Endothelial cell (in vitro differentiated cells): ENCODE data around the gene UCKL1. TPM values are rescaled to one million over a fixed set of nuclear protein-coding genes. Genes with fewer than 3 reads are reported as not detected.
"Not testable (repeated sequence)": the region's sequence is repeated elsewhere in the genome, so short reads cannot be mapped to it uniquely, and the experiment has no call there.

ENCODE experiments used
- DNase-seq: peaks from one replicate; pipeline ENCODE4 v3.0.0; 2021; ENCODE audit warnings: low spot score
- H3K27ac Mint-ChIP-seq: one replicate; pipeline ENCODE4 v1.8.0; 2021; ENCODE audit warnings: mixed read lengths, inconsistent platforms; ENCODE audit not compliant: unreplicated experiment
- H3K27me3 Mint-ChIP-seq: one replicate; pipeline ENCODE4 v1.8.0; 2021; ENCODE audit warnings: mild to moderate bottlenecking, moderate library complexity, mixed read lengths, inconsistent platforms; ENCODE audit not compliant: unreplicated experiment
- H3K36me3 Mint-ChIP-seq: one replicate; pipeline ENCODE4 v1.8.0; 2021; ENCODE audit warnings: mild to moderate bottlenecking, low read depth, mixed read lengths, inconsistent platforms; ENCODE audit not compliant: unreplicated experiment
- H3K4me1 Mint-ChIP-seq: one replicate; pipeline ENCODE4 v1.8.0; 2021; ENCODE audit warnings: mild to moderate bottlenecking, mixed read lengths, inconsistent platforms; ENCODE audit not compliant: unreplicated experiment
- H3K4me3 Mint-ChIP-seq: one replicate; pipeline ENCODE4 v1.8.0; 2021; ENCODE audit warnings: mild to moderate bottlenecking, mixed read lengths, inconsistent platforms; ENCODE audit not compliant: unreplicated experiment
- H3K9me3 Mint-ChIP-seq: one replicate; pipeline ENCODE4 v1.8.0; 2021; ENCODE audit warnings: mixed read lengths, inconsistent platforms; ENCODE audit not compliant: unreplicated experiment
- total RNA-seq: library from RNA; stranded (reverse); fragmentation: NEBNext Ultra II Directional; extraction: Animal tissue kit (Norgen Biotek cat#: 25700); gene quantifications from one replicate; pipeline ENCODE4 v1.2.1, GENCODE V29; 2021; ENCODE audit not compliant: unreplicated experiment
- TF ChIP-seq, protein P1 (sequence below): fragments of 200-600 bp; sonication (generic); IDR thresholded peaks from one replicate; pipeline ENCODE4 v1.5.0; 2021; ENCODE audit warnings: antibody characterized with exemption; ENCODE audit not compliant: unreplicated experiment

The UCKL1 gene
- total RNA-seq, 1 donor from 2014 or later, result 40.1 TPM

DNA sequence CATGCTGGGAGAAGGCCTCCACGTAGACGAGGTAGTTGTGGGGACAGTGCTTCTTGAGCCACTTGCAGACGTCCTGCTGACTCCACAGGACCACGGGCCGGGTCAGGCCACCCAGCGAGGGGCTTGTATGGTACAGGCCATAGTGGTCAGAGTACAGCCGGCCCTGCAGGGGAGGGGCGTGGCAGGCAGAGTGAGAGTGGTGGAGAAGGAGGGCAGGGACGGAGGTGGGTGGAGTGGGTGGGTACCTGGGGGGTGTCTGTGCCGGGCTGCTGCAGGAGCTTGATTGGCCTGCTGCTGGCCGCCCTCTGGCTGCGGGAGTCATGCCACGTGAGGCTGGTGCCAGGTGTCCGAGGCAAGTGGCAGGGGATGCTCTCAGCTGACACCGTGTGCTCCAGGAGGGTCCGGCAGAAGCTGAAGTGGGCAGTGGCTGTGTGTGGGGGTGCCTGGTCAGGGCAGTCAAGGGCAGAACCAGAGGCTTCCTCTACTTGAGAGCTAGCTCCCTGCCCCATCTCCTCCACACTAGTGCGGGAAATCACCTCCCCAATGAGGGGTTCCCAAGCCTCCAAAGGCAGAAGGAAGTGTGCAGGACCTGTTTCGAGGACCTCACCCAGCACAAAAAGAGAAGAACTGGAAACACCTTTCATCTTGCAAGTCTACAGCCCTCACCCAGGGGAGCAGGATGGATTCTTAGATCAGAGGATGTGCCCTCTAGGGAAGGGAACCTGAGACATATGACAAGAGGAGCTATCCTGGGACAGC, 20.9 kb upstream of the UCKL1 start:
- Mint-ChIP-seq H3K36me3 (peaks cover 15% of the 10 kb centered on the region), H3K9me3 (no peaks in the 10 kb centered on the region), H3K4me1 (peaks cover 32% of the 10 kb centered on the region), H3K27ac (no peak overlapping the region), H3K4me3 (peak overlapping the region; percentile 43), H3K27me3 (peaks cover 13% of the 10 kb centered on the region)
- no peak for DNase-seq
- TF ChIP-seq, protein P1, sequence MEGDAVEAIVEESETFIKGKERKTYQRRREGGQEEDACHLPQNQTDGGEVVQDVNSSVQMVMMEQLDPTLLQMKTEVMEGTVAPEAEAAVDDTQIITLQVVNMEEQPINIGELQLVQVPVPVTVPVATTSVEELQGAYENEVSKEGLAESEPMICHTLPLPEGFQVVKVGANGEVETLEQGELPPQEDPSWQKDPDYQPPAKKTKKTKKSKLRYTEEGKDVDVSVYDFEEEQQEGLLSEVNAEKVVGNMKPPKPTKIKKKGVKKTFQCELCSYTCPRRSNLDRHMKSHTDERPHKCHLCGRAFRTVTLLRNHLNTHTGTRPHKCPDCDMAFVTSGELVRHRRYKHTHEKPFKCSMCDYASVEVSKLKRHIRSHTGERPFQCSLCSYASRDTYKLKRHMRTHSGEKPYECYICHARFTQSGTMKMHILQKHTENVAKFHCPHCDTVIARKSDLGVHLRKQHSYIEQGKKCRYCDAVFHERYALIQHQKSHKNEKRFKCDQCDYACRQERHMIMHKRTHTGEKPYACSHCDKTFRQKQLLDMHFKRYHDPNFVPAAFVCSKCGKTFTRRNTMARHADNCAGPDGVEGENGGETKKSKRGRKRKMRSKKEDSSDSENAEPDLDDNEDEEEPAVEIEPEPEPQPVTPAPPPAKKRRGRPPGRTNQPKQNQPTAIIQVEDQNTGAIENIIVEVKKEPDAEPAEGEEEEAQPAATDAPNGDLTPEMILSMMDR, result no peak

DNA sequence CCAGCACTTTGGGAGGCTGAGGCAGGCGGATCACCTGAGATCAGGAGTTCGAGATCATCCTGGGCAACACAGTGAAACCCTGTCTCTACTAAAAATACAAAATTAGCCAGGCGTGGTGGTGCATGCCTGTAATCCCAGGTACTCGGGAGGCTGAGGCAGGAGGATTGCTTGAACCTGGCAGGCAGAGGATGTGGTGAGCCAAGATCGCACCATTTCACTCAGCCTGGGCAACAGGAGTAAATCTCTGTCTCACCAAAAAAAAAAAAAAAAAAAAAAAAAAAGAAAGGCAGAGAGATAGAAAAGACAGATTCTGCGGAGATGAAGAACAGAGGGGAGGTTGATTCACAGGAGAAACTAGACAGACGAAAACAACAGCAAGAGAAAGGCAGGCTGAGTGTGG, 20.3 kb upstream of the UCKL1 start:
- DNase-seq, H3K27ac Mint-ChIP-seq, H3K9me3 Mint-ChIP-seq: not testable (repeated sequence)
- H3K4me1 Mint-ChIP-seq, result peaks cover 28% of the 10 kb centered on the region
- peak overlapping the region; percentile 43 for H3K4me3 Mint-ChIP-seq
- H3K36me3 Mint-ChIP-seq, result peaks cover 15% of the 10 kb centered on the region
- peaks cover 13% of the 10 kb centered on the region for H3K27me3 Mint-ChIP-seq

GRCh38 chr20:63974402-63975200, 18.4 kb upstream of the UCKL1 start:
- Mint-ChIP-seq H3K4me3 (peak overlapping the region; percentile 79), H3K36me3 (peaks cover 10% of the 10 kb centered on the region), H3K27me3 (peaks cover 5% of the 10 kb centered on the region), H3K4me1 (peaks cover 15% of the 10 kb centered on the region), H3K27ac (peak overlapping the region; percentile 42), H3K9me3 (no peaks in the 10 kb centered on the region)
- TF ChIP-seq, protein P1, result no peak
- no peak for DNase-seq

DNA sequence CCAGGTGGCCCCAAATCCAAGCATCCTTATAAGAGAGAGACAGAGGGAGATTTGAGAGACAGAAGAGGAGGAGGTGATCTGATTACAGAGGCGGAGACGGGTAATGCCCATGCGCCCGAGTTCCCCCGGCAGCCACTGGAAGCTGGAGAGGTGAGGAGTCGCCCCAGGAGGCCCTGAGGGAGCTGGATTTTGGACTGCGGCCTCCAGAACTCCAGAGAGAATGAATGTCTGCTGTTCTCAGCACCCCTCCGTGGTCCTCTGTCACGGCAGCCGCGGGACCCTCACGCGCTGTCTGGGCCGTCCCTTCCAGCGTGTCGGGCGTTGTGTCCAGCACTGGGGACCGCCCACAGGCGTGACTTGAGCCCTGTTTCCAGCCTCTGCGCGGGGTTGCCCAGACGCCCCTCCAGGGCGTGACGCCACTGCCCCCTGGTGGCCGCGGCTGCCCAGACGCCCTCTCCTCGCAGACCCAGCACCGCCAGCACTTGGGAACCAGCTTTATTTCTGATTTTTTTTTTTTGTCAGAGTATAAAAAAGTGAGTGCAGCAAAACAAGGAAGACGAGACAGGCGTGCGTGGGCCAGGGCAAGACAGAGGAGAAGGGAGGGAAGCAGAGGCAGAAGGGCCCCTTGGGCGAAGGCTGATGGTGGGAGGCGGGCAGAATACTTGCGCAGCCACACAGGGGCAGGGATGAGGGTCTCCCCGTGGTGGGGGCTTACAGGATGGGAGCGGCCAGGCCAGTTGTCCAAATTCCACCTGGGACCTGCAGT, 17.6 kb upstream of the UCKL1 start:
- H3K27ac Mint-ChIP-seq, result peak overlapping the region; percentile 2

GRCh38 chr20:63973160-63973479, 16.9 kb upstream of the UCKL1 start:
- Mint-ChIP-seq H3K9me3 (no peaks in the 10 kb centered on the region), H3K4me1 (peaks cover 19% of the 10 kb centered on the region), H3K27ac (peak overlapping the region; percentile 38), H3K36me3 (peaks cover 10% of the 10 kb centered on the region), H3K4me3 (peak overlapping the region; percentile 78), H3K27me3 (peaks cover 3% of the 10 kb centered on the region)
- TF ChIP-seq, protein P1, result no peak
- no peak for DNase-seq

More for the DNA sequence above, 17.6 kb upstream of the UCKL1 start:
- H3K36me3 Mint-ChIP-seq, result peaks cover 10% of the 10 kb centered on the region
- H3K9me3 Mint-ChIP-seq, result no peaks in the 10 kb centered on the region
- peak; percentile 97 for DNase-seq
- TF ChIP-seq, protein P1, result peak; percentile 95
- peaks cover 18% of the 10 kb centered on the region for H3K4me1 Mint-ChIP-seq
- peak overlapping the region; percentile 78 for H3K4me3 Mint-ChIP-seq
- H3K27me3 Mint-ChIP-seq, result peaks cover 3% of the 10 kb centered on the region
